GM13976 (cell line): ENCODE data around the gene ZNF24.

ENCODE experiments used
- DNase-seq: peaks from one replicate; pipeline ENCODE4 v3.0.0; 2012; ENCODE audit warnings: low spot score
- CTCF ChIP-seq: IDR thresholded peaks from 2 replicates; pipeline ENCODE4 v1.5.1; 2012; ENCODE audit warnings: borderline replicate concordance, mild to moderate bottlenecking; ENCODE audit not compliant: insufficient read depth; ENCODE audit errors: extremely low read depth, missing control alignments, control extremely low read depth
- in situ Hi-C: fragments of 300-500 bp; cut with MboI; formaldehyde crosslinking; loops from one replicate; pipeline ENCODE4 v1.12.0; 2022; ENCODE audit warnings: low sequenced_read_pairs, mixed read lengths, inconsistent platforms; ENCODE audit not compliant: unreplicated experiment

Gene ZNF24

GRCh38 chr18:35387152-35387571 is 42.9 kb upstream of the ZNF24 start:
- no peak for DNase-seq
- no peak for TF ChIP-seq CTCF
- in situ Hi-C loops: loop anchor here (25.0 kb wide), 1 partner anchor 575 kb away; the partner anchor contains the start of gene RMP24

GRCh38 chr18:35386600-35387100 is 42.4 kb upstream of the ZNF24 start:
- TF ChIP-seq CTCF: peak; percentile 77
- peak; percentile 69 for DNase-seq
- in situ Hi-C loops: loop anchor here (25.0 kb wide), 1 partner anchor 576 kb away; the partner anchor contains the start of gene RMP24

- in situ Hi-C loops: loop anchor here (25.0 kb wide), 1 partner anchor 579 kb away; the partner anchor contains the start of gene RMP24
- TF ChIP-seq CTCF: no peak
- no peak for DNase-seq
Observed at GRCh38 chr18:35383136-35383535, 38.9 kb upstream of the ZNF24 start.

- TF ChIP-seq CTCF: no peak
- in situ Hi-C loops: loop anchor here (10.0 to 25.0 kb wide), 2 partner anchors 155 to 583 kb away; partner anchors contain the start of gene RMP24
- DNase-seq: no peak
Observed at GRCh38 chr18:35379421-35379820, 35.2 kb upstream of the ZNF24 start.

- in situ Hi-C loops: loop anchor here (10.0 to 25.0 kb wide), 2 partner anchors 154 to 584 kb away; partner anchors contain the start of gene RMP24
- TF ChIP-seq CTCF: no peak
- DNase-seq: no peak
Observed at GRCh38 chr18:35378574-35378896, 34.3 kb upstream of the ZNF24 start.

- no peak for TF ChIP-seq CTCF
Observed at GRCh38 chr18:35377875-35378573, 33.8 kb upstream of the ZNF24 start.

More at GRCh38 chr18:35377875-35378573, 33.8 kb upstream of the ZNF24 start:
- in situ Hi-C loops: loop anchor here (10.0 to 25.0 kb wide), 2 partner anchors 153 to 584 kb away; partner anchors contain the start of gene RMP24
- DNase-seq: no peak
